Posterior cingulate gyrus (tissue), 11 donors: ENCODE results near the gene HLA-F.

ENCODE experiments used
- DNase-seq, 10 donors: peaks; one replicate each; pipeline versions ENCODE4 v3.0.0 to v3.0.0-alpha.2; 2020 to 2021; ENCODE audit warnings: mixed read lengths in 3 of 10
- intact Hi-C: fragments of 100-400 bp; cut with DNase I; formaldehyde crosslinking; loops from one replicate; pipeline ENCODE4 v1.15.1; 2023

The HLA-F gene

DNA sequence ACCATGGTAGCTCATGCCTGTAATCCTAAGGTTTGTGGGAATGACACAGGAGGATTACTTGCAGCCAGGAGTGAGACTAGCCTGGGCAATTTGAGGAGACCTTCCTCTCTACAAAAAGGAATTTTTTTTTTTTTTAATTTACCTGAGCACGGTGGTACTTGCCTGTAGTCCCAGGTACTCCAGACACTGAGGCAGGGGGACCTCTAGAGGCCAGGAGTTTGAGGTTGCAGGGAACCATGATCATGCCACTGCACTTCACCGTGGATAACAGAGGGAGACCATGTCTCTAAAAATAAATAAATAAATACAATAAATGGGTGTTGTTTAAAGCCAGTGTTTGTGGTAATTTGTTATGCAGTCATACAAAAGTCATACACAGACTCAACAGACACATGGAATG, 2.4 kb upstream of the HLA-F start:
- no peak for DNase-seq
- intact Hi-C loops = no loop called here

- intact Hi-C loops = no loop called here
- DNase-seq = peak in 1 of 10 donors; percentile 16
Measured at GRCh38 chr6:29723666-29724588, 693 bp downstream of the HLA-F start.

- intact Hi-C loops = no loop called here
- no peak for DNase-seq
Measured at GRCh38 chr6:29724937-29725869, 2.0 kb downstream of the HLA-F start.

GRCh38 chr6:29726001-29726400, 2.8 kb downstream of the HLA-F start:
- intact Hi-C loops = no loop called here
- no peak for DNase-seq

GRCh38 chr6:29726571-29727194, 3.4 kb downstream of the HLA-F start:
- no peak for DNase-seq
- intact Hi-C loops = no loop called here

- no peak for DNase-seq
- intact Hi-C loops = no loop called here
Measured at GRCh38 chr6:29727637-29728036, 4.4 kb downstream of the HLA-F start.

- intact Hi-C loops = no loop called here
- DNase-seq = no peak
Measured at GRCh38 chr6:29728173-29728874, 5.1 kb downstream of the HLA-F start.

DNA sequence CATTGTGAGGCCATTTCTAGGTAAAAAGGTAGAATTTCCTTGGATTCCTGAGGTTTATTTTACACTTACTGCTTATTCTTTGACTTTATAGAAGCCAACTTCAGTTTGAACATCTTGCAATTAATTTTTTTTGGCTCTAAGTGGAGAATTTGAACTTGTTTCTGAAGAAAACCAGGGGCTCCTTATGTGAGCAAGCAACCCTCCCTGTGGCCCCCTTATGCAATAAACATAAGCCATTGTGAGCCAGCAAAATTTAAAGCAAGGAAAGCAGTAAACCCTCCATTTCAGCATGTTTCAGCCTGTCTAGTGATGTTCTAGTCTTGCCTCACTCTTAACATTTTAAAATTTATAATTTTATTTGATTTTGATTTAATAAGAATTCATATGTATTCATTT, 5.6 kb downstream of the HLA-F start:
- intact Hi-C loops = no loop called here
- DNase-seq = no peak

DNA sequence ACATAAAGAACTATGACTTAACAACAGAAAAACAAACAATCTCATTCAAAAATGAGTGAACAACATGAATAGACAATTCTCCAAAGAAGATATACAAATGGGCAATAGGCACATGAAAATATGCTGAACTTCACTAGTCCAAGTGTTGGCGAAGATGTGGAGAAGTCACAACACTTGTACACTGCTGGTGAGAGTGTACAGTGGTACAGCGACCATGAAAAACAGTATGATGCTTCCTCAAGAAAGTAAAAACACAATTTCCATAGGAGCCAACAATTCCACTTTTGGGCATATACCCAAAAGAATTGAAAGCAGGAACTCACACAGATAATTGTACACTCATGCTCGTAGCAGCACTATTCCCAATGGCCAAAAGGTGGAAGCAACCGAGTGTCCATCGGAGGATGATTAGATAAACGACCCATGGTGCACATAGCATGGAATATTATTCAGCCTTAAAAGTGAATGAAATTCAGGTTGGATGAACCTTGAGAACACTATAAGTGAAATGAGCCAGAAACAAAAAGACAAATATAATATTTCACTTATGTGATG, 6.6 kb downstream of the HLA-F start:
- no peak for DNase-seq
- intact Hi-C loops = no loop called here

DNA sequence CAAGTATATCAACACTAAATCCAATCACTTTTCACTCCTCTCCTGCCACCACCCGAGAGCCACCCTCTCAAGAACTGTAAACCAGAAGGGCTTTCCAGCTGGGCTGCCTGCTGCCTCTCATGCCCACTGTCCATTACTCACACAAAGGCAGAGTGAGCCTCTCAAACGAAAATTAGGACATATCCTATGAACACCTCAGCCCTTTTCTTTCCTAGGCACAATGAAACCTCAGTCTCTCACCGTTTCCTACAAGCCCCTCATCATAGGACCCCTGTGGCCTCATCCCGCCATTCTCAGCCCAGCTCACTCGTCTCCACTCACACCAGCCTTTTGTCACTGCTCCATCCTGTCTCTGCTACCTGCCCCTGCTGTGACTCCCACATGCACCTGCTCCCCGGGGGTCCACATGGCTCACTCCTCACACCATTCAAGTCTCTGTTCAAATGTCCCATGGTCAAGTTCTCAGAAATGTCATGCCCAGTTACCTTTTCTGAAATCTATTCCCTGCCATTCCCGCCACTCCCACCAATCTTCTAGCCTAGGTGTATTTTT, 7.4 kb downstream of the HLA-F start:
- intact Hi-C loops = no loop called here
- DNase-seq = no peak

DNA sequence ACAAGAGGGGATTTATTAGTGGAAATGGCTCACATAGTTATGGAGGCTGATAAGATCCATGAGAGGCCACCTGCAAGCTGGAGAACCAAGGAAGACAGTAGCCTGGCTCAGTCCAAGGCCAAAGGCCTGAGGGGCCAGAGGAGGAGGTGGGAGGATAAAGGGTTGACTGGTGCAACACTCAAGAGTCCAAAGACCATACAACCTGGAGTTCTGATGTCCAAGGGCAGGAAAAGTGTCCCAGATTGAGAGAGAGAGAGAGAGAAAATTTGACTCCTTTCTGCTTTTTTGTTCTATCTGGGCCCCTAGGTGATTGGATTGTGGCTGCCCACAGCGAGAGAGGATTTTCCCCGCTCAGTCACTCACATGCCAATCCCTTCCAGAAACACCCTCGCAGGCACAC, 8.0 kb downstream of the HLA-F start:
- intact Hi-C loops = no loop called here
- DNase-seq = no peak

GRCh38 chr6:29733057-29733456, 9.8 kb downstream of the HLA-F start:
- intact Hi-C loops = no loop called here

GRCh38 chr6:29734046-29735018, 11.1 kb downstream of the HLA-F start:
- DNase-seq = no peak
- intact Hi-C loops = no loop called here

More at GRCh38 chr6:29733057-29733456, 9.8 kb downstream of the HLA-F start:
- DNase-seq = no peak

DNA sequence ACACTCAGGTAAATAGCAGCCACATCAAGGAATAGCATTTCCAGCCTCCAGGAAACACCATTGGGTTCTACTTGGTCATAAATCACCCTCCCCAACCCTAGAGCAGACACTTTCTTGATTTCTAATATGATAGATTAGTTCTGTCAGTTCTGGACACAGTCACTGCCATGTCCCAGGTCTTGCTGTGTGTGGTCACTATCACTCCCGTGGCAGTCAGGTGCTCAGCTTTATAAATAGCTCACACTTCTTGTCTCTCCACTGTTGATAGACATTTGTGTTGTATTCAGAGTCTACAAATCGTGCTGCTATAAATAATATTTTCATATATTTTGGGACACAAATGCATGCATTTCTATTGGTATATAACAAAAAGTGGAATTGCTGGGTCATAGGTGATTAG, 13.3 kb downstream of the HLA-F start:
- intact Hi-C loops = no loop called here
- DNase-seq = no peak

DNA sequence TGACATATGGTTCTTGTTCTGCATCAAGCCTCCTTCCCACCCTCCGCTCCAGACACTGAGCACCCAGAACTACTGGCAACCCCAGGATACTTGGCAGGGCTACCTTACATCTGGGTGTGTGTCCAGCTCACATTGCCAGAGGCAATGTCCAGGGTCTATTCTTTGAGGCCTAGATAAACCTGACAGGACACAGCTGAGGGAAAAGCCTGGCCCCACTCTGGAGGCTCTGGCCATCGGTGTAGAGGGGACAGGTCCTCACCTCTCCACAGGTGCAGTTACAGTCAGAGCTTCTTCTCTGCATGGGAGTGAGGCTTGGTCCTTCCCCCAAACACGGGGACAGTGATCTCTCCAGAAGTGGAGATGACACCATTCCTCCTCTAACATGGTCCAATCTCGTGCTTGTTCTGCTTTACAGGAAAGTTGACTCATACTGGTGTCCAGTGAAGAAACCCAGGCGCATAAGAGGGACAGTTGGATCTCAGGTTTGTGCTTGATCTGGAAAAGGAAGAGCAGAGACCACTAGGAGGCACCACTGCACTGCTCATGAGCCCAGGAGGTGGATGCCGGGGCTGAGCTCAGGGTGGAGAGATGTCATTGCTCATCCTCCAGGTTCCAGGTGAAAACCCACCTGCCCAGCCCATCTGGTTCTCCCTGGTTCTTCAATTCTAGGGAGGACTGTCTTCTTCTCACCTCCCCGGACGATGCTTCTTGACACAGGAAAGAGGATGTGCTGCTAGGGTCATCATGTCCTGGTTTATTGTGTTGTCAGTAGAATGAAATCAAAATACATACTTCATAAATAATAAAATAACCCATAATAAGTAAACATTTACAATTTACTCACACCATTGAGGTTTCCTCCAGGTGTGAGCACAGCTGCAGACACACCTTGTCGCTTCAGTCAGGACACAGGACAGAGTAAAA, 14.7 kb downstream of the HLA-F start:
- DNase-seq = peak in 7 of 10 donors; percentile 29 to 89 (median 54)
- intact Hi-C loops = loop anchor here (1.0 kb wide), 2 partner anchors 15 to 97 kb away; no protein-coding TSS in a partner anchor

DNA sequence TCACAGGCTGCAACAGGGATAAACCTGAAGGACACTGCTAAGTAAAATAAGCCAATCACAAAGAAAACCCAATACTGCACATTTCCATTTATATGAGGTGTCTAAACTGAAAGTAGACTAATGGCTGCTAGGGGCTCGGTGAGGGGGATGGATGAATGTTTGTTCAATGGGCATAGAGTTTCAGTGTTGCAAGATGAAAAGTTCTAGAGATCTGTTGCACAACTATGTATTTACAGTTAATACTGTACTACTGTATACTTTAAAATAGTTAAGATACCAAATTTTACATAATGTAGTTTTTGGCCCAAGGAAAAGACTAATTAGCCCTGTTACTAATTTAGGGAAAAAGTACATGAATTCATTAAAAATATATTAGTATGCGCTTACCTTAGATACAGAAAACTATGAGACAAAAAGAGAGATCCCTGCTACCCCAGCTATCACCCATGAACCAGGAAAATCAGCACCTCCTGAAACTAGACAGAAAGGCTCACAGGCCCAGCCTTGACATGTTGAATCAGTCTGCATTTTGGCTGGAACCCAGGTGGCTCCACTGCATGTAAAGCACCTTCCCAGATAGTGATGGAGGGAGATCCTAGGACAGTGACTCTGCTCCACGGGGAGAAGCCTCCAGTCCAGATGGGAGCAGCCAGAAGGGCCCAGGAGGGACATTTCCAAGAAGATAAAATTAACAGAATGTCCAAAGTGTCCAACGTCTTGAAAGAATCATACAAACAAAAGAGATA, 16.1 kb downstream of the HLA-F start:
- intact Hi-C loops = no loop called here
- DNase-seq = no peak

- intact Hi-C loops = no loop called here
- no peak for DNase-seq
Measured at GRCh38 chr6:29739882-29740261, 16.6 kb downstream of the HLA-F start.
